ENCODE data around the gene SLC25A21. TPM values are rescaled to one million over a fixed set of nuclear protein-coding genes. Genes with fewer than 3 reads are reported as not detected.

Gene SLC25A21
- total RNA-seq, 1 donor from 2014 or later: 1.2 TPM

DNA sequence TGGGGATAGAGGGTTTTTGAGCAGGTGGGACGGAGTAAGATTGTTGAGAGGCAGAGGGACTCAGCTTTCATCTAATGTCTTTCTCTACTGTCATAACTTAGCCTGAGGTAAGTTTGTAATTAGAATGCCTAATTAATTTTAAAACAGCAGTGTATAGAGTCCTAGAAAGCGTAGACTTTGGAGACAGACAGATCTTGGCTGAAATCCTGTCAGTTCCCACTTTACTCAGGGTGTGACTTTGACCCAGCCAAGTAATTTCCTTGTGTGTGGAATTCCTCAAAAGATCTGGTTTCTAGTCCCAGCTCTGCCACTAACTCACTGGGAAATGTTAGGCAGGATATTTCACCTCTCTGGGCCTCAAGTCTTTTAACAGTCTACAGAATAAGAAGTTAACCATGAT is 74.3 kb downstream of the SLC25A21 start:
- no peak overlapping the region for H3K27ac Mint-ChIP-seq (ENCODE audit: unreplicated experiment)
- H3K9me3 Mint-ChIP-seq (ENCODE audit: unreplicated experiment): no peaks in the 10 kb centered on the region
- DNase-seq (ENCODE audit: low spot score): no peak
- no peak overlapping the region for H3K4me3 Mint-ChIP-seq (ENCODE audit: unreplicated experiment)
- no peaks in the 10 kb centered on the region for H3K4me1 Mint-ChIP-seq (ENCODE audit: unreplicated experiment)
- H3K27me3 Mint-ChIP-seq (ENCODE audit: unreplicated experiment): no peaks in the 10 kb centered on the region
- no peaks in the 10 kb centered on the region for H3K36me3 Mint-ChIP-seq (ENCODE audit: low read depth, unreplicated experiment)
- TF ChIP-seq, protein P1, sequence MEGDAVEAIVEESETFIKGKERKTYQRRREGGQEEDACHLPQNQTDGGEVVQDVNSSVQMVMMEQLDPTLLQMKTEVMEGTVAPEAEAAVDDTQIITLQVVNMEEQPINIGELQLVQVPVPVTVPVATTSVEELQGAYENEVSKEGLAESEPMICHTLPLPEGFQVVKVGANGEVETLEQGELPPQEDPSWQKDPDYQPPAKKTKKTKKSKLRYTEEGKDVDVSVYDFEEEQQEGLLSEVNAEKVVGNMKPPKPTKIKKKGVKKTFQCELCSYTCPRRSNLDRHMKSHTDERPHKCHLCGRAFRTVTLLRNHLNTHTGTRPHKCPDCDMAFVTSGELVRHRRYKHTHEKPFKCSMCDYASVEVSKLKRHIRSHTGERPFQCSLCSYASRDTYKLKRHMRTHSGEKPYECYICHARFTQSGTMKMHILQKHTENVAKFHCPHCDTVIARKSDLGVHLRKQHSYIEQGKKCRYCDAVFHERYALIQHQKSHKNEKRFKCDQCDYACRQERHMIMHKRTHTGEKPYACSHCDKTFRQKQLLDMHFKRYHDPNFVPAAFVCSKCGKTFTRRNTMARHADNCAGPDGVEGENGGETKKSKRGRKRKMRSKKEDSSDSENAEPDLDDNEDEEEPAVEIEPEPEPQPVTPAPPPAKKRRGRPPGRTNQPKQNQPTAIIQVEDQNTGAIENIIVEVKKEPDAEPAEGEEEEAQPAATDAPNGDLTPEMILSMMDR (IDR thresholded peaks at IDR 0.05; ENCODE audit: unreplicated experiment): no peak

DNA sequence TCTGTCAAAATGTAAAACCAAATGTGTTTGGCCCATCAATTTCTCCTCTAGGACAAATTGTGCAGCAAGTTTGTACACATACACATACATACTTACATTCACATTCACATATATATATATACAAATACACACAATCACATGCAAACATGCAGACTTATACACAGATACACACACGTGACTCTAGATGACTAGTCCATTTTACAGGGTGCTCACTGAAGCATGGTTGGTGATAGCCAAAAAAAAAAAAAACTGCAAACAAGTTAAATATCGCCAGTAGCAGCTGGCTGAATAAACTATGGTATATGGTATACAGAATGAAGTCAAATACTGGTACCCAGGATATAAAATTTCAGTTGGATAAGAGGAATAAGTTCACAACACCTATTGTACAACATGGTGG is 77.9 kb downstream of the SLC25A21 start:
- Mint-ChIP-seq H3K27me3 (ENCODE audit: unreplicated experiment) (no peaks in the 10 kb centered on the region), H3K36me3 (ENCODE audit: low read depth, unreplicated experiment) (no peaks in the 10 kb centered on the region), H3K4me3 (ENCODE audit: unreplicated experiment) (no peak overlapping the region), H3K4me1 (ENCODE audit: unreplicated experiment) (no peaks in the 10 kb centered on the region), H3K9me3 (ENCODE audit: unreplicated experiment) (no peaks in the 10 kb centered on the region), H3K27ac (ENCODE audit: unreplicated experiment) (no peak overlapping the region)
- DNase-seq (ENCODE audit: low spot score): no peak
- TF ChIP-seq, protein P1 (IDR thresholded peaks at IDR 0.05; ENCODE audit: unreplicated experiment): no peak

DNA sequence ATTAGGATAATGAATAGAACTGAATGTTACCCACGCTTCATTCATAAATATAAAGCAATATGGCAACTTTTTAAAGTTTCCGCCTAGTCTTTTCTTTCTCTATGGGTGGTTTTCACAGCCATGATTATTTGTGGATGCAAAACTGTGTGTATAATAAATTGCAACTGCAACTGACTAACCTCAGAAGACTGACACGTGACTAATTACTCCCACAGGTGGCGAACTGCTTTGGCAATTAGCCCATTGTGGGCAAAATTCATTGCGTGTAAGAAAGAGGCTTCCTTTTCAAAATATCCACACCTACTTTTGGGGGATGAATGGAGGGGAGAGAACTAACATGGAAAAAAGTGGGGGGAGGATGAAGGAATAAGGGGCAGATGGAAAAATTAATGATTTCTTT is 79.0 kb downstream of the SLC25A21 start:
- TF ChIP-seq, protein P1 (IDR thresholded peaks at IDR 0.05; ENCODE audit: unreplicated experiment): no peak
- Mint-ChIP-seq H3K36me3 (ENCODE audit: low read depth, unreplicated experiment) (no peaks in the 10 kb centered on the region), H3K9me3 (ENCODE audit: unreplicated experiment) (no peaks in the 10 kb centered on the region), H3K4me3 (ENCODE audit: unreplicated experiment) (no peak overlapping the region), H3K27ac (ENCODE audit: unreplicated experiment) (no peak overlapping the region), H3K27me3 (ENCODE audit: unreplicated experiment) (no peaks in the 10 kb centered on the region), H3K4me1 (ENCODE audit: unreplicated experiment) (no peaks in the 10 kb centered on the region)
- DNase-seq (ENCODE audit: low spot score): no peak

DNA sequence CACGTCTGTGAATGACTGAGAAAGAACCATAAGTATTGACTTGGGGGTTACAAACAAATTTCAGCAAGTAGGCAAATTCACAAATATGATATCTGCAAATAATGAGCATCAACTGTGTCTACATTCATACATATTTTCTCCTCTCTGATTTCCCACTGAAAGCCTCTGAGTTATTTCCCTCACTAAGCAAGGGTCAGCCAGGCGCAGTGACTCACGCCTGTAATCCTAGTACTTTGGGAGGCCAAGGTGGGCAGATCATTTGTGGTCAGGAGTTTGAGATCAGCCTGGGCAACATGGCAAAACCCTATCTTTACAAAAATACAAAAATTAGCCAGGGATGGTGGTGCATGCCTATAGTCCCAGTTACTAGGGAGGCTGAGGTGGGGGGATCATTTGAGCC is 80.8 kb downstream of the SLC25A21 start:
- Mint-ChIP-seq H3K27ac (ENCODE audit: unreplicated experiment) (no peak overlapping the region), H3K9me3 (ENCODE audit: unreplicated experiment) (no peaks in the 10 kb centered on the region), H3K4me1 (ENCODE audit: unreplicated experiment) (no peaks in the 10 kb centered on the region), H3K4me3 (ENCODE audit: unreplicated experiment) (no peak overlapping the region), H3K27me3 (ENCODE audit: unreplicated experiment) (no peaks in the 10 kb centered on the region), H3K36me3 (ENCODE audit: low read depth, unreplicated experiment) (no peaks in the 10 kb centered on the region)
- TF ChIP-seq, protein P1 (IDR thresholded peaks at IDR 0.05; ENCODE audit: unreplicated experiment): no peak
- no peak for DNase-seq (ENCODE audit: low spot score)

DNA sequence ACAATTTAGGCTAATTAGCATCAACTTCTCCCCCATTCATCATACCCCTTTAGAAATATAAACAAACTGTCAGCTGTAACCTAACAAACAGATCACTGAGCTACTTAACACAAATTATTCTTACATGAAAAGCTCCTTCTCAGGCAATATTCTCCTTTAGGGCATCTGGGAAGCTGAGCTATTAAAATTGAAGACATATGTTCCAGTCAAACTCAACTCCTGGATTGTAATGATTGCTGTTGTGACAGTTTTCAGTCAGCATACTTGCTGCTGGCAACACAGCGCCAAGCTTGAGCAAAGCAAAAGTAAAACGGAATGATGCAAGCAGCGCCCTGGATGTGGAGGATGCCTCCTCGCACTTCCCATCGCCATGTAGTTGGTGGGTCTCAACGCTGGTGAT is 82.4 kb downstream of the SLC25A21 start:
- TF ChIP-seq, protein P1 (IDR thresholded peaks at IDR 0.05; ENCODE audit: unreplicated experiment): no peak
- Mint-ChIP-seq H3K4me3 (ENCODE audit: unreplicated experiment) (no peak overlapping the region), H3K4me1 (ENCODE audit: unreplicated experiment) (no peaks in the 10 kb centered on the region), H3K9me3 (ENCODE audit: unreplicated experiment) (no peaks in the 10 kb centered on the region), H3K27ac (ENCODE audit: unreplicated experiment) (no peak overlapping the region), H3K36me3 (ENCODE audit: low read depth, unreplicated experiment) (no peaks in the 10 kb centered on the region), H3K27me3 (ENCODE audit: unreplicated experiment) (no peaks in the 10 kb centered on the region)
- no peak for DNase-seq (ENCODE audit: low spot score)

Data from endothelial cell (in vitro differentiated cells).